ENCODE results near the gene WWOX.

WWOX gene

GRCh38 chr16:78748220-78748929 lies 648.9 kb downstream of the WWOX start:
- TF ChIP-seq, protein P1, sequence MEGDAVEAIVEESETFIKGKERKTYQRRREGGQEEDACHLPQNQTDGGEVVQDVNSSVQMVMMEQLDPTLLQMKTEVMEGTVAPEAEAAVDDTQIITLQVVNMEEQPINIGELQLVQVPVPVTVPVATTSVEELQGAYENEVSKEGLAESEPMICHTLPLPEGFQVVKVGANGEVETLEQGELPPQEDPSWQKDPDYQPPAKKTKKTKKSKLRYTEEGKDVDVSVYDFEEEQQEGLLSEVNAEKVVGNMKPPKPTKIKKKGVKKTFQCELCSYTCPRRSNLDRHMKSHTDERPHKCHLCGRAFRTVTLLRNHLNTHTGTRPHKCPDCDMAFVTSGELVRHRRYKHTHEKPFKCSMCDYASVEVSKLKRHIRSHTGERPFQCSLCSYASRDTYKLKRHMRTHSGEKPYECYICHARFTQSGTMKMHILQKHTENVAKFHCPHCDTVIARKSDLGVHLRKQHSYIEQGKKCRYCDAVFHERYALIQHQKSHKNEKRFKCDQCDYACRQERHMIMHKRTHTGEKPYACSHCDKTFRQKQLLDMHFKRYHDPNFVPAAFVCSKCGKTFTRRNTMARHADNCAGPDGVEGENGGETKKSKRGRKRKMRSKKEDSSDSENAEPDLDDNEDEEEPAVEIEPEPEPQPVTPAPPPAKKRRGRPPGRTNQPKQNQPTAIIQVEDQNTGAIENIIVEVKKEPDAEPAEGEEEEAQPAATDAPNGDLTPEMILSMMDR (IDR thresholded peaks at IDR 0.05; ENCODE audit: low read depth, low read length), result no peak
- no peak for DNase-seq (ENCODE audit: extremely low read depth, low read depth)

GRCh38 chr16:78749745-78750268 lies 650.4 kb downstream of the WWOX start:
- TF ChIP-seq, protein P1 (IDR thresholded peaks at IDR 0.05; ENCODE audit: low read depth, low read length), result no peak
- DNase-seq (ENCODE audit: extremely low read depth, low read depth), result no peak

- DNase-seq (ENCODE audit: extremely low read depth, low read depth), result no peak
- TF ChIP-seq, protein P1 (IDR thresholded peaks at IDR 0.05; ENCODE audit: low read depth, low read length), result no peak
Observed at GRCh38 chr16:78750611-78751010, 651.2 kb downstream of the WWOX start.

DNA sequence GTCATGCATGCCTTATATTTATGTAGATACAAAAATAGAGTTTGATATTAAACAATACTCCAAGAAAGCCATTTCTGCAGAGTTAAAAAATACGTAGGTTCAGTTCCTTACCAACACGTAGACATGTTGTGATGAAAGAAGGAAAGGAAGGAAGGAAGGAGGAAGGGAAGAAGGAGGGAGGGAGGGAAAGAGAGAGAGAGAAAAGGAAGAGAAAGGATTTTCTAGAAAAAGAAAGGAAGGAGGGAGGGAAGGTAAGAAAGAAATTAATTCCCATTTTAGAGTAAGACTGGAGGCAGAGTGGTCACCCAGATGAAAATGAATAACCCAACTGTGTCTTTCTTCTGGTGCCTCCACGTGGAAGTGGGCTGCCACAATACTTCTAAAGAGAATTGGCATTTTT lies 652.1 kb downstream of the WWOX start:
- TF ChIP-seq, protein P1 (IDR thresholded peaks at IDR 0.05; ENCODE audit: low read depth, low read length), result no peak
- no peak for DNase-seq (ENCODE audit: extremely low read depth, low read depth)

DNA sequence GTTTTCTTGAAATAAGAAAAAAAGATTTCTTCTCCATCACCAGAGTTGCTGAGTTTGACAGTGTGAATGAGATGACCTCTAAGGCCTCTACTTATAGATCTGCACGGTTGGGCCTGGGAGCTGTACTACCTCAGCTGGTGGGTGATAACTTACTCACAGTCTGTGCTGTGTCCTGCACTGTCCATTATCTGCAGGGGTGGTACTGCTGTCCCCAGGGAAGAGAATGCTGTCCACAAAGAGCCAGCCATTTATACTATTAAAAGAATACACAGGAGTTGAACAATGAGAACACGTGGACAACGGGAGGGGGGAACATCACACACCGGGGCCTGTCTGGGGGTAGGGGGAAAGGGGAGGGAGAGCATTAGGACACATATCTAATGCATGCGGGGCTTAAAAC lies 655.3 kb downstream of the WWOX start:
- TF ChIP-seq, protein P1 (IDR thresholded peaks at IDR 0.05; ENCODE audit: low read depth, low read length), result no peak
- no peak for DNase-seq (ENCODE audit: extremely low read depth, low read depth)

- TF ChIP-seq, protein P1 (IDR thresholded peaks at IDR 0.05; ENCODE audit: low read depth, low read length), result no peak
- no peak for DNase-seq (ENCODE audit: extremely low read depth, low read depth)
Observed at GRCh38 chr16:78755751-78756661, 656.6 kb downstream of the WWOX start.

- TF ChIP-seq, protein P1 (IDR thresholded peaks at IDR 0.05; ENCODE audit: low read depth, low read length), result no peak
- no peak for DNase-seq (ENCODE audit: extremely low read depth, low read depth)
Observed at GRCh38 chr16:78759596-78759995, 660.1 kb downstream of the WWOX start.
